22Rv1 (cell line): ENCODE results near the gene IL4R.

Experiments
- CTCF ChIP-seq: fragments of 450-650 bp; IDR thresholded peaks from 2 replicates; pipeline ENCODE4 v1.5.1; 2017; ENCODE audit warnings: mild to moderate bottlenecking
- ZFX ChIP-seq: fragments of 450-650 bp; IDR thresholded peaks from 2 replicates; pipeline ENCODE4 v1.6.1; 2017; ENCODE audit warnings: antibody characterized with exemption, borderline replicate concordance

GRCh38 chr16:27322858-27323780, 9.3 kb downstream of the IL4R start:
- no peak for TF ChIP-seq CTCF
- TF ChIP-seq ZFX: no peak
